GM18867 (cell line): ENCODE measurements around the gene MYLK4.

Experiments used
- ATAC-seq: cut with Tn5 transposase; IDR thresholded peaks from one replicate; pipeline ENCODE4 v1.9.1; 2021; ENCODE audit warnings: mild to moderate bottlenecking, moderate library complexity; ENCODE audit not compliant: unreplicated experiment

The MYLK4 gene

DNA sequence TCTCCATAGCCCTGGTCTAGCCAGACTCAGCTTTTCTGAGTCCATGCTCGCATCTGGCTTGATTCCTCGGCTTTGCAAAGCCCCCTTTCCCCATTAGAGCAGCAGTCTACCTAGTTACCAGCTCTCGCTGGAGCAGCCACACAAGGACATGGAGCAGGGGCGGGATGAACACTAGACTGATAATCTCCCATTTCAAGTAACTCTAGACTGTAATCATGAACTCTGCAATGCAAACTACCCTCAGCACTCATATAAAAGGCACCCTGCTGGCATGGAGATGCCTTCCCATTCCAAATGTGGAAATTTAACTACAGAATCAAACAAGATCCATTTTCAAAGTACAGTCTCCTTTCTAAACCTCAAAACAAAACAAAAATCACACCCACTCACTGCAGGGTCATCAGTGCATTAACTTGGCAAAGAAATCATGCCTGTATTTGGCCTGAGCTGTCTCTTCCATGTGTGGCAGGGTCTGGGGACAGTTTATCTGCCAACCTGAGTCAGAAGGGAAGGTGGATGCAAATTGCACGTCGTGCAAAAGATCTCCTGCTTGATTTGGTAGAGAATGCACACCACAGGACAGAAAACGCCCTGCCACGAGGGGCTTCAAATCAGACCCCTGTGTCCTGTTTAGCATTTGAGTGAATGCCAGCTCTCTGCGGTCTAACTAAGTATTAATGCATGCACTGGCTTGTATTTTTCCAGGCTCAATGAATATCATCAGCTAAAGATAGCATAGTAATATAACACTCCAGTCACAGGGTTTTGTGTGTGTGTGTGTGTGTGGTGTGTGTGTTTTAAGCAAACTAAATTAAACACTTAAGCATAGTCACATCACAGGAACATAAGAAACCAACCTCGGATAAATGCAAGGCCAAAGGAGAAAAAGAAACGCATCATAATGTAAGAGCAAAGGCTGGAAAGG, 85.3 kb downstream of the MYLK4 start:
- no peak for ATAC-seq

- no peak for ATAC-seq
These were observed 87.6 kb downstream of the MYLK4 start for GRCh38 chr6:2663123-2663522.

GRCh38 chr6:2661651-2662050, 89.1 kb downstream of the MYLK4 start:
- ATAC-seq: no peak

GRCh38 chr6:2659882-2660281, 90.8 kb downstream of the MYLK4 start:
- no peak for ATAC-seq

DNA sequence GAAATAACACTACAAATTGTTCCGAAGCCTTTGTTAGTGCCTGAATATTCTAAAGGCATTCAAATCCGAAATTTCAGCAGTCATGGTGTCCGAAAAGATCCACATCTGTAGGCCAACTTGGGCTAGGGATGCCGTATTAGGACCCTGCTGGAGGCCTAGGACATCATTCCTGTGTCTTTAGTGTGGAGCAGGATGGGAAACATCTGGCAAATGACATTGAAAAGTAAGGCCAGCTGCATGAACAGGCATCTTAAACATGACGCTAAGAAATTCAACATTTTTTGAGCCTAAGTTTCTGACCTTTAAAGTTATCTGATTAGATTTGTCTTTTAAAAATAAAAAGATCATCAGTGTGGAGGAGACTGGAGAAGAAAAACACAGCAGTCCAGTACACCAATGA, 91.3 kb downstream of the MYLK4 start:
- ATAC-seq: no peak

GRCh38 chr6:2658788-2659187, 91.9 kb downstream of the MYLK4 start:
- ATAC-seq: peak; percentile 59

- no peak for ATAC-seq
These were observed 94.2 kb downstream of the MYLK4 start for GRCh38 chr6:2656460-2657079.

DNA sequence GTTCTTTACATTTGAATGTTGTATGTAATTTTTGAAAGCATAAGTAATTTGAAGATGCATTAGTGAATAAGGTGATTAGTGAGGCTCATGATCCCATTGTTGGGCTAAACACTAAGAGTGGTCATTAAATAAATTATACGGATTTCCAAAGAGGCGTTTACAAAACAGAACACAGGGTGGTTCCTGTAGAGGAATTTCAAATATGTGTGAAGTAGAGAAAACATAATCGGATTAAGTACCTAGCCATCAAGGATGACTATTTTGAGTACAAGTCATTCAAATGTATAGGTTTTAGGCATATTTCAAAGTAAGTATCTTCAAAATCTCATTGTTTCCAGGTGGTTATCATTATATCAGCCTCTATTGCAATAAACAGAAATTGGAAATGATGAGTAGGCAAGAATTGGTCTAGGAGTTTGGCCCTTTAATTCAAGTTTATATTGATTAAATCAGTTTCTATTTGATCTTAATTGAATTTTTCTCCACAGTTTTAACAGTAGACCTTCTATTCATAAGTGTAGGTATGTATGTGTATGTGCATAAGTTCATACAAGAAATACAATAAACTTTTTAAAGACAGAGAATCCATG, 94.8 kb downstream of the MYLK4 start:
- ATAC-seq: no peak

DNA sequence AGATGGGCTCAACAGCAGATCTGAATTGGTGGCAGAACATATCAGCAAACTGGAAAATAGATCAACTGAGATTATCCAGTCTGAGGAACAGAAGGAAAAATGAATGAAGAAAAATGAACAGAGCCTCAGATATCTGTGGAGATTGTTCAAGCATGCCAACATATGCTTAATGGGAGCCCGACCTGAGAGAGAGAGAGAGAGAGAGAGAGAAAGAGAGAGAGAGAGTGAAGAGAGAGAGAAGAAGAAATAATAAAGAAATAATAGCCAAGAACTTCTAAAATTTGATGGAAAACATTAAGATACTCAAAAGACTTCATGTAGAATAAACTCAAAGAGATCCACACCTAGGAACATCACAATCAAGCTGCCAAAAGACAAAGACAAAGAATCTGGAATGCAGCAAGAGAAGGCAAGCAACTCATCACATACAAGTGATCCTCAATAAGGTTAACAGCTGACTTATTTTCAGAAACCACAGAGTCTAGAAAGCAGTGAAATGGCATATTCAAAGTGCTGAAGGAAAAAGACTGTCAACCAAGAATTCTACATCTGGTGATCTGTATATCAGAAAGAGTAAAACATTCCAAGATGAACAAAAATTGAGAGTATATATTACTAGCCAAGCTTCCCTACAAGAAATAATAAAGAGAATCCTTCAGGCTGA, 97.2 kb downstream of the MYLK4 start:
- no peak for ATAC-seq

- no peak for ATAC-seq
These were observed 98.1 kb downstream of the MYLK4 start for GRCh38 chr6:2652611-2653010.

GRCh38 chr6:2651961-2652360, 98.8 kb downstream of the MYLK4 start:
- ATAC-seq: no peak

- ATAC-seq: no peak
These were observed 99.2 kb downstream of the MYLK4 start for GRCh38 chr6:2651536-2651935.

DNA sequence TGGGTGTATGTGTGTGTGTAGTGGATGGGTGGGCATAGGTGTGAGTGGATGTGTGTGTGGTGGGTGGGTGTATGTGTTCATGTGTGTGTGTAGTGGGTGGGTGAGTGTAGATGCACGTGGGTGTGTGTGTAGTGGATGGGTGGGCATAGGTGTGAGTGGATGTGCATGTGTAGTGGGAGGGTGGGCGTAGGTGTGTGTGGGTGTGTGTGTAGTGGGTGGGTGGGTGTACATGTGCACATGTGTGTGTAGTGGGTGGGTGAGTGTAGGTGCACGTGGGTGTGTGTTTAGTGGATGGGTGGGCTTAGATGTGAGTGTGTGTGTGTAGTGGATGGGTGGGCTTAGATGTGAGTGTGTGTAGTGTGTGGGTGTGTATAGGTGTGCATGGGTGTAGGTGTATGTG, 104.4 kb downstream of the MYLK4 start:
- ATAC-seq: no peak

- no peak for ATAC-seq
These were observed 106.7 kb downstream of the MYLK4 start for GRCh38 chr6:2643935-2644539.

GRCh38 chr6:2643130-2643529, 107.6 kb downstream of the MYLK4 start:
- ATAC-seq: no peak

- no peak for ATAC-seq
These were observed 109.5 kb downstream of the MYLK4 start for GRCh38 chr6:2641044-2641725.

DNA sequence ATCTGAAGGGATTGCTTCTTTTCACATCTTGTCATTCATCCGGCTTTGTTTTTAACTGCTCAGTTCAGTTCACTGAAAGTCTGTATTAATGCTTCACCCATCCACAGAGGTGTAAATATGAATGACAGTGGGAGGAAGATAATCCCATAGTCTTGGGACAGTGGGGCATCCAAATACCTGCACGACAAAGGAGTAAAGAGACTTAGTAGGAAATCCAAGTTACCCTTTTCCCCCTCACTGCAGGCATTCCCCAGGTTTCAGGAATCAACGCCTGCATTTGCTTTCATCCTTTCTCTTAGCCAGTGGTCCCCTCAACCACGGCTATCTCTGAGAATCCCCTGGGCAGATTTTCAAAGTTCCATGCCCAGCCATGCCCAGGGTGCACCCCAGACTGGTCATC, 110.2 kb downstream of the MYLK4 start:
- ATAC-seq: no peak

- ATAC-seq: no peak
These were observed 110.8 kb downstream of the MYLK4 start for GRCh38 chr6:2639896-2640295.

DNA sequence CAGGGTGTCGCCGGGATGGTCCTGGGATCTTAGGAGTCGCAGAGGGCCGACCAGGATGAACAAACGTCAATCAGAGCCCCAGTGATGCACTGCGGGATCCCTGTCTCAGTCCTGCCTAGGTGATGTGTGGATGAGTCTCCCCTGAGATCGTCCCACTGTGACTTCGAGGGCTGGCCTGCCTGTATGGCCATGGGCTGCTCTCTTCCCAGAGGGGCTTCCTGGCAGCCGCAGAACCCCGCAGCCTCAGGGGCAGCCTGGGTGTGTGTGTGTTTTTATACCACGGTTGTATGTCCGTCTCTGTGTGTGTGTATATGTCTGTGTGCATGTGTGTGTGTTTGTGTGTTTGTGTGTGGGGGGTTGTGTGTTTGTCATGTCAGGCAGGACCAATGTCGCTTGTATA, 111.6 kb downstream of the MYLK4 start:
- ATAC-seq: no peak

DNA sequence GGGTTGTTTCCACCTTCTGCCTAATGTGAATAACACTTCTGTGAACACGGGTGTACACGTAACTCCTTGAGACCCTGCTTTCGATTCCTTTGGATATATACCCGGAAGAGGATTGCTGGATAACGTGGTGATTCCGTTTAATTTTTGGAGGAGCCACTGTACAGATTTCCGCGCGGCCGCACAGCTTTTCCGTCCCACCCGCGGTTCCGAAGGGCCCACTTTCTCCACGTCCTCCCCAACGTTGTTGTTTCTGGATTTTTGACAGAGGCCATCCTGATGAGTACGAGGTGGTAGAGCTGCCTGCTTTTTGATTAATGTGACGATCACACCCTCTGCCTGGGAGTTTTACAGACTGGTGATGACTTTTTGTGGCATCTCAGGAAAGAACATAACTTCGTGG, 114.0 kb downstream of the MYLK4 start:
- ATAC-seq: no peak

DNA sequence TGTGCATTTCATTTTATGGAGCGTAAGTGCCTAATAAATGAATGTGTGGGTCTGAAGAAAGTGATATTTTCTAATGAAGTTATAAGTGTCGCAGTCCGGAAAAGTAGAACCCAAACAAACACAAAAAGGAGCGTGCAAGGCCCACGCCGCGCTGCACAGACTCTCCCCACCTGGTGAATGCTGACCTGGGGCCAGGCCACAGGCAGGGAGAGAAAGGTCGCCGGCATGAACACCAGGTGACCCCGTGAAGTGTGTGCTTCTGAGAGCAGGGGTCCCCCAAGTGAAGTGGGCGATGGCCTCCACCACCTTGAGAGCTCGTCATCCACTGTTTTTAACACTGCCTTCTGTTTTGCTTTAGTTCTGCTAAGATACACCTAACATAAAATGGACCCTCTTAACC, 114.8 kb downstream of the MYLK4 start:
- ATAC-seq: no peak
